Spinal cord (tissue), 10 donors: ENCODE results near the gene SNX7. TPM values are rescaled to one million over a fixed set of nuclear protein-coding genes. Genes with fewer than 3 reads are reported as not detected.

Experiments used
- DNase-seq, 6 donors: peaks; one replicate each; pipeline versions ENCODE4 v3.0.0 to v3.0.0-alpha.2; 2013 to 2015; ENCODE audit warnings: low spot score in 6 of 6, low read depth in 4 of 6
- H3K27ac ChIP-seq: one replicate; pipeline ENCODE4 v1.5.1; 2013; ENCODE audit warnings: low read depth, low read length, control low read depth
- H3K27me3 ChIP-seq: one replicate; pipeline ENCODE4 v1.6.1; 2013; ENCODE audit warnings: low read length; ENCODE audit not compliant: control insufficient read depth, insufficient read depth
- H3K36me3 ChIP-seq: one replicate; pipeline ENCODE4 v1.6.1; 2013; ENCODE audit warnings: low read length; ENCODE audit not compliant: control insufficient read depth, insufficient read depth
- H3K4me1 ChIP-seq: one replicate; pipeline ENCODE4 v1.6.1; 2013; ENCODE audit warnings: low read length; ENCODE audit not compliant: control insufficient read depth, insufficient read depth
- H3K4me3 ChIP-seq: one replicate; pipeline ENCODE4 v1.5.1; 2013; ENCODE audit warnings: low read depth, low read length, control low read depth
- H3K9me3 ChIP-seq: one replicate; pipeline ENCODE4 v1.6.1; 2013; ENCODE audit warnings: low read length; ENCODE audit not compliant: control insufficient read depth, insufficient read depth
- WGBS: methylation state at CpG from one replicate; pipeline ENCODE4 v1.1.5; 2013; ENCODE audit warnings: missing lambda C conversion rate; ENCODE audit not compliant: insufficient coverage; 5-methylcytosine and 5-hydroxymethylcytosine counted together
- long read RNA-seq, 4 donors: transcript quantifications; one replicate each; lab custom pipeline, GENCODE V29; 2026
- polyA plus RNA-seq, 2 donors: library from polyadenylated mRNA; unstranded; fragments of 120-200 nt; gene quantifications; one replicate each; pipeline ENCODE4 v1.2.1, GENCODE V29; 2013; ENCODE audit not compliant: insufficient read length in 2 of 2
- total RNA-seq, 2 donors: library from RNA; depleted of rRNA in 1 of 2; stranded (reverse); fragments of 120-200 nt in 1 of 2; fragments of >200 nt in 1 of 2; gene quantifications; one replicate each; pipeline versions ENCODE4 v1.2.3 to v1.2.4, GENCODE V29; 2013 to 2014
- donor health status: healthy.

SNX7 gene
- 10 to 100 TPM; 31.8 to 40.4 TPM for total RNA-seq
- 10 to 100 TPM; 19.3 to 23.6 TPM for polyA plus RNA-seq
- long read RNA-seq, donor 1, transcript SNX7-201 (9 exons, 1,734 nt), result major isoform, 17 of 28 reads
- long read RNA-seq, donor 1, partial matches to known transcripts, result 11 of 28 reads
- long read RNA-seq, donor 1, other reads (novel, unspliced or antisense), result 0 of 28 reads
- long read RNA-seq, donor 2, partial matches to known transcripts, result 10 of 13 reads
- long read RNA-seq, donor 2, other reads (novel, unspliced or antisense), result 0 of 13 reads
- long read RNA-seq, donor 3, transcript SNX7-201 (9 exons, 1,734 nt), result major isoform, 5 of 5 reads
- long read RNA-seq, donor 3, partial matches to known transcripts, result 0 of 5 reads
- long read RNA-seq, donor 3, other reads (novel, unspliced or antisense), result 0 of 5 reads
- long read RNA-seq, donor 4, transcript SNX7-201 (9 exons, 1,734 nt), result major isoform, 18 of 52 reads
- long read RNA-seq, donor 4, partial matches to known transcripts, result 32 of 52 reads
- long read RNA-seq, donor 4, other reads (novel, unspliced or antisense), result 0 of 52 reads

DNA sequence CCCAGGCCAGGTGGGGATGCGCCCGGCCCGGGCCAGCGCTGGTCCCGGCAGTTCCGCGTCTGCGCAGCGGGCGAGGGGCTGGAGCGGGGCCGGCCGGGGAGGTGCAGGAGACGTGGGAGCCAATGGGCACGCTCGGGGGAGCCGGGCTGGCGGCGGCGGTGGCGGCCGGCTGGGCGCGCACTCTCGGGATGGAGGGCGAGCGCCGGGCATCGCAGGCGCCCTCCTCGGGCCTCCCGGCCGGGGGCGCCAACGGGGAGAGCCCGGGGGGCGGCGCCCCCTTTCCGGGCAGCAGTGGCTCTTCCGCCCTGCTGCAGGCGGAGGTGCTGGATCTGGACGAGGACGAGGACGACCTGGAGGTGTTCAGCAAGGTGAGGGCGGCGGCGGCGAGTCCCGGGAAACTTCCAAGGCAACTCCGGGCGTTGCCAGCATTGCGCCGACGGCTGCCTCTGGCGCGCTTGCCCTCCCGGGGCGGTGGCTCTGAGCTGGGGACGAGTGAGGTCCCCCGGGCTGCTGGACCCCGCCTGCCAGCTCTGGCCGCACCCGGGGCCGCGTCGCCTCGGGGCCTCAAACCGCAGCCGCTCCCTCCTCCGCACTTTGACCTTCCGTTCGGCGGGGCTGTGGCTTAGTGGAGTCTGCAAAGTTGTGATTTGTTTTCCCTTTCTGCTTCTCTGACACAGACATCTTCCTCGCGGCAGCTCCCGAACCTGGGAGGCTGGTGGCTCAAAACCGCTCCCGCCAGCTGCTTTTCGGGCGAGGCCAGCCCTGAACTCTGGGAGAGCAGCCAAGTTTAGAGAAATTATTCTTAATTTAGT is at the start of gene SNX7:
Gene SNX7 (plus strand): TSS at position 178 of the 812 bp plus-strand sequence. CDS start 11 bp downstream, at position 189.
- Histone ChIP-seq H3K36me3 (no peaks in the 10 kb centered on the region), H3K9me3 (no peaks in the 10 kb centered on the region), H3K4me1 (no peaks in the 10 kb centered on the region), H3K27ac (peak within 1 kb of the TSS; percentile 89), H3K4me3 (peak within 1 kb of the TSS; percentile 64), H3K27me3 (no peaks in the 10 kb centered on the region)
- DNase-seq, result peak; percentile 43 to 92 (median 58)
- WGBS, result under 1% methylated on average over 79 of the region's 80 CpGs

DNA sequence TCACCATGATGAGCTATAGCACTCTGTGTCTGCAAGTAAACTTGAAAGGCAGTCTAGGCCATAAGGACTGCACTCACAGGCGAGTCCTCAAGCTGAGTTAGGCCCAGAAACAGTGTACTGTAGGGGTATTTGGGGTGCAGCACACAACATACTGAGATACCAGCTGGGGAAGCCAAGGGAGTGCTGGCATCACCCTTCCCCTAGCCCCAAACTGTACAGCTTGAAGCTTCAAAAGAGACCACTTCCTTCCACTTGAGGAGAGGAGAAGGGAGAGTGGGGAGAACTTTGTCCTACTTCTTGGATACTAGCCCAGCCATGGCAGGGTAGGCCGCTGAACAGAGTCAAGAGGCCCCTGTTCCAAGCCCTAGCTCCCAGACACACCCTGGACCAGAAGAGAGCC is 24.2 kb upstream of the SNX7 start:
- DNase-seq, result no peak
- WGBS, result no CpG with 5 or more reads among the region's 2 CpGs

GRCh38 chr1:98638185-98638584 is 23.3 kb upstream of the SNX7 start:
- Histone ChIP-seq H3K27ac (no peak overlapping the region), H3K9me3 (peaks cover 2% of the 10 kb centered on the region), H3K36me3 (no peaks in the 10 kb centered on the region), H3K27me3 (no peaks in the 10 kb centered on the region), H3K4me3 (no peak overlapping the region), H3K4me1 (no peaks in the 10 kb centered on the region)
- no peak for DNase-seq

More for the DNA sequence above, 24.2 kb upstream of the SNX7 start:
- no peaks in the 10 kb centered on the region for H3K4me1 ChIP-seq
- no peak overlapping the region for H3K4me3 ChIP-seq
- peaks cover 2% of the 10 kb centered on the region for H3K9me3 ChIP-seq
- no peaks in the 10 kb centered on the region for H3K36me3 ChIP-seq
- no peak overlapping the region for H3K27ac ChIP-seq
- no peaks in the 10 kb centered on the region for H3K27me3 ChIP-seq

DNA sequence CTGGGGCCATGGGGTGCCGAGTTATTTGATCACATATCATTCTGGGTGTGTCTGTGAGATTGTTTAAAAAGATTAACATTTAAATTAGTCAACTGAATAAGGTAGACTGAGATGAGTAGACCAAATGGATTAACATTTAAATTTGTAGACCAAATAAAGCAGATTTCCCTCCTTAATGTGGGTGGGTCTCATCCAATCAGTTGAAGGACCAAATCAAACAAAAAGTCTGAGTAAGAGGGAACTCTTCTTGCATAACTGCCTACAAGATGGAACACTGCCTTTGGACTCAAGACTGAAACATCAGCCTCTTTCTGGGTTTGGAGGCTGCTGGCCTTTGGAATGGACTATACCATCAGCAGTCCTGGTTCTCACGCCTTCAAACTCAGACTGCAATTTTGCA is 17.0 kb upstream of the SNX7 start:
- H3K4me1 ChIP-seq, result no peaks in the 10 kb centered on the region
- H3K4me3 ChIP-seq, result no peak overlapping the region
- H3K36me3 ChIP-seq, result no peaks in the 10 kb centered on the region
- H3K9me3 ChIP-seq, result peaks cover 2% of the 10 kb centered on the region
- H3K27ac ChIP-seq, result no peak overlapping the region
- DNase-seq, result no peak
- no peaks in the 10 kb centered on the region for H3K27me3 ChIP-seq
- 86% methylated on average over 1 of the region's 2 CpGs for WGBS

- no peaks in the 10 kb centered on the region for H3K36me3 ChIP-seq
- no peaks in the 10 kb centered on the region for H3K27me3 ChIP-seq
- WGBS, result 97% methylated on average over 5 of the region's 6 CpGs
- no peaks in the 10 kb centered on the region for H3K4me1 ChIP-seq
- DNase-seq, result no peak
- H3K9me3 ChIP-seq, result peaks cover 4% of the 10 kb centered on the region
- H3K4me3 ChIP-seq, result no peak overlapping the region
- no peak overlapping the region for H3K27ac ChIP-seq
Measured at GRCh38 chr1:98651116-98651632, 10.3 kb upstream of the SNX7 start.

DNA sequence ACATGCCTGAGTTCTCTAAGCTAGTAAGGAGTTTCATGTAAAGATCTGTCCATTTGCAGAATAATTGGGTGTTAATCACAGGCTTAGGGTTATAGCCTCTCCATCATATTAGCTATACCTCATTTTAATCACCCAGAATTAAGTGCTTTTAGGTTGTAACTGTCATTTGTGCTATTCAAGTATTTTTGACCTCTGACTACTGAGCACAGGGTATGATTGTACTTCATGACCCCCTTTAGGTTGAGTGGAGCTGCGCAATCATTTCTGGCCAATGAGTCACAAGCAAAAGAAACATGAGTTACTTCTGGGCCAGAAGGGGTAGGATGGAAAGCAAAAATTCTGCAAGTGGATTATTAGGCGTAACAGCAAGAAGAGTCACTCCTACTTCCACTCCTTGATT is 8.4 kb upstream of the SNX7 start:
- H3K36me3 ChIP-seq, result no peaks in the 10 kb centered on the region
- H3K27me3 ChIP-seq, result no peaks in the 10 kb centered on the region
- no peak overlapping the region for H3K4me3 ChIP-seq
- 83% methylated on average over 1 of the region's 2 CpGs for WGBS
- H3K9me3 ChIP-seq, result peaks cover 4% of the 10 kb centered on the region
- H3K4me1 ChIP-seq, result no peaks in the 10 kb centered on the region
- no peak for DNase-seq
- H3K27ac ChIP-seq, result no peak overlapping the region

GRCh38 chr1:98659879-98660278 is 1.6 kb upstream of the SNX7 start:
- Histone ChIP-seq H3K4me1 (no peaks in the 10 kb centered on the region), H3K27ac (no peak overlapping the region), H3K27me3 (no peaks in the 10 kb centered on the region), H3K36me3 (no peaks in the 10 kb centered on the region), H3K4me3 (no peak overlapping the region), H3K9me3 (no peaks in the 10 kb centered on the region)
- DNase-seq, result no peak

DNA sequence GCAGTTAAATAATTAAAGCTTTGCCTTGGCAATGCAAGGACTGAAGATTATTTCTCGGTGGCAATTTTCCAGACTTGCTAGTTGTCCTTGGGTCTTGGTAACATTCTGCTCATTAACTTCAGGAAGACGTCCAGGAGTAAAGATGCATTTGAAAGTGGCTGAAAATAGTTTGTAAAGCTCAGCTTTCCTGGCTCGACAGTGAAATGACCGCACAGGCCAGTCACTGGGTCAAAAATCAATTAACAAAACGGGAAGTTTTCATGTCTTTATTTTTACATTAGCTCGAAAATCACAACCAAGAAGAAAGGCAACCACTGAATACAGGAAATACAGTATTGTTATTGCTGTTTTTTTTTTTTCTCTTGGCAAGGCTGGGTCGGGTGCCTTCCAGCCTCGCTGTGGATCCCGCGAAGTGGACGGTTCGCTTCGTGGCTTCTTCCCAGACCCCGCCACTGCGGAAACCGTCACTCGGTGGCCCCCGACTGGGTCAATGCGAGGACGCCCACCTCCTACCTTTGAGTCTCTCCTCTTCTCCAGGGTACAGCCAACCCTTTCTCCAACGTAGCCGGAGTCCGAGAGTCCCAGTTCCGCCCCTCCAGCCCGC is 479 bp upstream of the SNX7 start:
- peak overlapping the region; percentile 60 for H3K27ac ChIP-seq
- DNase-seq, result peak in 5 of 6 donors; percentile 15 to 66 (median 28)
- H3K4me3 ChIP-seq, result peak overlapping the region; percentile 64
- no peaks in the 10 kb centered on the region for H3K27me3 ChIP-seq
- no peaks in the 10 kb centered on the region for H3K4me1 ChIP-seq
- 4% methylated on average over 21 of the region's 25 CpGs for WGBS
- no peaks in the 10 kb centered on the region for H3K9me3 ChIP-seq
- H3K36me3 ChIP-seq, result no peaks in the 10 kb centered on the region

- no peaks in the 10 kb centered on the region for H3K9me3 ChIP-seq
- DNase-seq, result no peak
- no peaks in the 10 kb centered on the region for H3K36me3 ChIP-seq
- peak overlapping the region; percentile 64 for H3K4me3 ChIP-seq
- peak overlapping the region; percentile 89 for H3K27ac ChIP-seq
- no peaks in the 10 kb centered on the region for H3K4me1 ChIP-seq
- WGBS, result 0% methylated on average over 1 of the region's 6 CpGs
- no peaks in the 10 kb centered on the region for H3K27me3 ChIP-seq
Measured at GRCh38 chr1:98662356-98662670, 792 bp downstream of the SNX7 start.
